NCI-H345 treated with DMSO at 0.1 percent for 48 hours (cell line): ENCODE results near the gene SLC48A1.

Experiments
- DNase-seq: peaks from one replicate; lab custom pipeline; 2025; ENCODE audit not compliant: unreplicated experiment; lab: John Stamatoyannopoulos, UW

The SLC48A1 gene

GRCh38 chr12:47757840-47758583 is 15.0 kb upstream of the SLC48A1 start:
- DNase-seq, result no peak

DNA sequence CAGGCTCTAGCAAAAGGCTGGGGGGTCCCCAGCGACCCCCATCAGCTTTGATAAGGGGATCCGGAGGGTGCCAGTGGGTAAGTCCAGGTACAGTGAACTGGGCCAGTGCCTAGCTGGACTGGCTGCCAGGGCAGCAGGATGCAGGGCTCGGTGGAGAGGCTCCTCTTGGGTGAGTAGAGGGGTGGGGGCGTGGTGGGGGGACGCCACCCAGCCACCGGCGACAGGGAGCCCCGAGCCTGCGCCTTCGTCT is 14.5 kb upstream of the SLC48A1 start:
- no peak for DNase-seq

DNA sequence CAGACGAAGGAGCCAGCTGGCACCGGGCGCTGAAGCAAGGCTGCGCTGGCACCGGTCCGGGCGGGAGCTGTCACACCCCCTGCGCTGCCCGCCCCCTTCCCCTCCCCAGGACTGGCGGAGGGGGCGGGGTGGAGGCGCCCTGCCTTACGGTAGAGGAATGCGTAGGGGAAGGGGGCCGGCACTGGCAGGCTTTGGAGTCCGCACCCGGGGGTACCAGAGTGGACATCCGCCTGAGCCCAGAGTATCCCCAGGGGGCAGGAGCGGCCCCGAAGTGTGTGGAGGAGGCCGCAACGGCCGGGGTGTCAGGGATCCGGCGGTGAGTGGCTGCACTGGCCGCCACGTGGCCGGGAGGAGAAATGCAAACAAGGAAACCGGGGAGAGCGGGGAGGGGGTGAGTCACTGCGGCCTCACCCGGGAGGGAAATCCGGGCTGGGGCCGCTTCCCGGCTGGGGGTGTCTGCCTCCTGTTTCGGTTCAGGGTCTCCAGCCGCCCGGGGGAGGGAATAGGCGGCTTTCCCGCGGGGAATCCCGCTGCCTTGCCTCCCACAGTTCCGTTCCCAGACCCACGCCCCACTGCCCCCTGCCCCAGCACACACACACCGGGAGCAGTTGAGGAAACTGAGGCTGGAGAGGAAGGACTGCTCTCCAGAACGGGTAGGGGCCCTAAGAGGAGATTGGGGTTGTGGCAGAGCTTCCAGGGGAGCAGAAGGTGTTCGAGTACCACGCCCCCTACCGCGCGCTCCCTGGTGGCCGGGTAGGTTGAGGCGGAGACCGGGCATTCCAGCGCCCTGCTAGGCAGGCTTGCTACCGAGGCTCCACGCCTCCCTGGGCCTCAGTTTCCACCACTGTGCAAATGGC is 14.0 kb upstream of the SLC48A1 start, which contains the start of gene RAPGEF3:
RAPGEF3 (minus strand) TSS at position 47 of the 857 bp plus-strand sequence. CDS start 324 bp downstream, outside the sequence.
- DNase-seq, result no peak

- DNase-seq, result no peak
These were observed 10.1 kb upstream of the SLC48A1 start for GRCh38 chr12:47762850-47763465.

DNA sequence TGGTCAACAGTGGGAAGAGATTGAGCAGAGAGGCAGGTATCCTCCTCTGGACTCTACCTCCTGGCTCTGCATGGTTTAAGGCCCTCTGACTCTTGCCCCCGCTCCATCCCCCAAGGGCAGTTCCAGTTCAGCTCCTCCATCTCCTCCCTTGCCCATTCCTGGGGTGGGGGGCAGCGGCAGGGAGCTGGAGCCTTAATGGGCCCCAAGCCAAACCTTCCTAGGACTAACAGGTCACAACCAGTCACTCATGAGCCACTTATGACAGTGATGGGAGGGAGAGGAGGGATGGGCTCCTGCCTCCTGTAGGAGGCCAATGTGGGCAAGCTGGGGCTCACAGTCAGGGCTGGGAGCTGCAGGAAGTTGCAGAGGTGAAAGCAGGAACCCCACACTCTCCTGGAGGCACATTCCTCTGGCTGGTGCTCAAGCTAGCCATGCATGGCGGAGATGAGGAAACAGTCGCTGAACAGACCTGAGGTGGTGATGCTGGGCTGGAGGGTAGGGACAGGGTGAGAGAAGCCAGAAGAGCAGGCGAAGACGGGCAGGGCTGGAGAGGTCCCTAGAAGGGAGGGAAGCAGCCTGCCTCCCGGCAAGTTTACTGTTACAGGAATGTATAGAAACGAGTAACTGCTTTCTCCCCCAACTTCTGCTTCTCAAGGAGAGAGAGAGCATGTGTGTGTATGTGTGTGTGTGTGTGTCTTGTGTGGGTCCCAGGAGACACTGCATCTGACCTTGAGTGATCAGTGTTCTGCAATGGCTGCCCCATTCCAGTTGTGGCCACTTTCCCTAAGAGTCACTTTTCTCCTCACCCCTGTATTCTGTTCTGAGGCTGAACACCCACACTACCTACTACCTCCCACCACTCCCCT is 9.3 kb upstream of the SLC48A1 start:
- DNase-seq, result no peak

DNA sequence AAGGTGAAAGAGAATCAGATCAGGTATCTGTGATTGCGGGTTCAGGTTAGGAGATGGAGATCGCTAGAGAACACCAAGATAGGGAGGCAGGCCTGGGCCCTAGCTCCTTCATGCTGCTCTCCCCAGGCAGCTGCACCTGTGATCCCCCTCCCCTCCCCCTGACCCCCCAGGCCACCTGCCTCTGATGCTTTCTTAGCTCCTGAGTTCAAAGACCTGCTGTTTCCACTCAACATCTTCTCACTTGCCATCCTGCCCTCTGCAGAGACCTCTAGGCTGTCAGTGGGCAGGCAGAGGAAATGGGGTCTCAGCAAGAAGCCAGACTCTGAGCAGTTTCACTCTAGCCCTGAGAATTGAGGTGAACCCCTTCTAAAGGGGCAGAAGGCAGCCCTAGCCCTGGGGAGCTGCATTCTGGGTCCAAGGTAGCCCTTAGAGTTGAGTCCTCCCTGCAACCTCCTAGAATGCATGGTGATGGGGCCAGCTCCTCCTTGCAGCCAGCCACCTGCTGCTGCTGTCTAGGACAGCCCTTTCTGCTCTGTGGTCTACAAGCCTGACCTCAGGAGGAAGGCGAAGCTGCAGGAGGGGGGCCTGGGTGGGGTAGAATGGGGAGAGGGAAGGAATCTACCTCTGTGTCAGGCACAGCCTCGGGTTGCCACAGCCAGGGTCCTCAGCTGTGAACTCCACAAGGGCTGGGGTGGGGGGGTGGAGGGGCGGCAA is 6.4 kb upstream of the SLC48A1 start:
- no peak for DNase-seq

DNA sequence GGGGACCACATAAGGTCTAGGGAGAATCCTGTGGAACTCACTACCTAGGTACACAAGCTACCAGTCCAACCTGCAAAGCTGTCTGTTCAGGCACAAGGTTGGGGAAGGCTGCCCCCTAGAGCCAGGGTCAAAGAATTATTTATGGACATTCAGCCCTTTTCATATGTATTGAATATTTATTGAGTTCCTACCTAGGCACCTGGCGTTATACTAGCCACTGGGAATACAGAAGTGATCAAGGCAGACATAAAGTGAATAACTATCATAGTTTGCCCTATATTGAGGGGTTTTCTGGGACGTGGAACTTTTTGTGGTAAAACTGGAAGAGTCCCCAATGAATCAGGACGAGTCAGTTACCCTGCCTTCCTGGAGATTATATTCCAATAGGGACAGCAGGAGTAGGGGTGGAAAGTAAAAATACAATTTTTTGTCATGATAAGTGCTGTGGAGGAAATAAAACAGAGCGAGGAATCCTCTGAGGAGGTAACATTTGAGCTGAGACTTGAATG is 5.8 kb upstream of the SLC48A1 start:
- peak; percentile 3 for DNase-seq

GRCh38 chr12:47768323-47768811 is 4.7 kb upstream of the SLC48A1 start:
- DNase-seq, result no peak

DNA sequence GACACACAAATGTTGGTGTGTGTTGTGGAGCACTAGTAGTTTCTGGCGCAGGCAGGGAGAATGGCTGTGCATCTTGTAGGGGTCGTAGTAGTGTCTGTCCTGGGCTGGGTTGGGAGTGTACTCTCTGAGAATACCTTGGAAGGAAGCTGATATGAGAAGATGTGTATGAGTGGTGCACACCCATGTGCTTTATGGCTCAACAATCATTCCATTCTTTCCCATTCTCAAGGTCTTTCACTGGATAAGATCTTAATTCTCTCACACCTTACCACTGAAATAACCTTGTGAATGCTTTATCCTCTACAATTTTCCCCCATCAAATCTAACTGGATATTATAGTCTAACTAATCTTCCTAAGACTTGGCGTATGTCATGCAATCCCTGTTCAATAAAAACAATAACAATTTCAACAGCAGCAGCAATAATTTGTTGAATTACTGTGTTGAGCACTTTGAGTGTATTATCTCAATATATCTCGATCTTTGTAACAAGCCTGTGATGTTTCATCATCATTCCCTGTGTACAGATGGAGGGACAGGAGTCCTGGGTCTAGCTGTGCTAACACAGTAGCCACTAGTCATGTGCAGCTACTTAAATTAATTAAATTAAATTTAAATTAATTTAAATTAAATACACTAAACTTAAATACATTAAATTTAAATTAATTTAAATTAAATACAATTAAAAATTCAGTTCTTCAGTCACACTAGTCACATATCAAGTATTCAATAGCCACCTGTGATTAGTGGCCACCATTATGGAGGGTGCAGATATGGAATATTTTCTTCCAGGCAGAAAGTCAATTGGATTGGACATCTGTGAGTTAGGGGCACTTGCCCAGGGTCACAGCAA is 3.6 kb upstream of the SLC48A1 start:
- DNase-seq, result no peak

DNA sequence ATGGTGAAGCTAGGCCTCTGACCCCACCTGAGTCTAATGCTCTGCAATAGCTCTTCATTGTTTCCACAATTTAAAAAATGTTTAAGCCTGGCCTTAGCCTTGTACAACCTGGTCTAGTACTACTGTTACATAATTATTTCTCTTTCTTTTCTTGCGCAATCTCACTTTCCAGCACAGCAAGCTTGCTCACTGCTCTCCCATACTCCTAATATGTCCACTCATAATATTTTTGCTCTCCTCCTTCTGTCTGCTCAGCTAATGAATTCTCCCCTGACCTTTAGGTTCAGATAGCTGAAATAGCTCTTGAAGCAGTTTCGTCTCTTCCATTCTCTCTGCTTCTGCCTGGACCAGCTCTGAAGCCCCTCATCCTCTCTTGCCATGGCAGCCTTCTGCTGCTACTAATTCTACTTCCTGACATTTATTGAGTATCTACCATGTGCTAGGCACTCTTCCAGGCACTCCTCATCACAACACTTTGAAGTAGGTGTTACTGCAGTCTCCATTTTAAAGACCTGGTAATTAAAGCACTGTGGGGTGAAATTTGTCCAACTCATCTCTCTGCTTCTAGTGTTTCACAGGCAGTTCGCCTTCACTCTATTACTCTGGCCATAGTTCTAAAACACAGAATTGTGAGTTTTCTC is 2.8 kb upstream of the SLC48A1 start:
- no peak for DNase-seq

DNA sequence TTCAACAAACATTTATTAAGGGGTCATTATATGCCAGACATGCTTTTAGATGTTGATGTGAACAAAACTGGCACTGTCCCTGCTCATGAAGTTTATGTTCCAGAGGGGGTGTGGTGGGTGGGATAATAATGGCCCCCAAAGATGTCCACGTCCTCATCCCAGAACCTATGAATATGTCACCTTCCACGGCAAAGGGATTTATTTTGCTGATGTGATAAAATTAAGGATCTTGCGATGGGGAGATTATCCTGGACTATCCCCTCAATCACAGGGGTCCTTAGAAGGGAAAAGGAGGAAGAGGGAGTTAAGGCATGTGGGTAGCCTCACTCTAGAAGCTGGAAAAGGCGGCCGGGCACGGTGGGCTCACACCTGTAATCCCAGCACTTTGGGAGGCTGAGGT is 1.7 kb upstream of the SLC48A1 start:
- no peak for DNase-seq

GRCh38 chr12:47772094-47772660 is 861 bp upstream of the SLC48A1 start:
- no peak for DNase-seq

DNA sequence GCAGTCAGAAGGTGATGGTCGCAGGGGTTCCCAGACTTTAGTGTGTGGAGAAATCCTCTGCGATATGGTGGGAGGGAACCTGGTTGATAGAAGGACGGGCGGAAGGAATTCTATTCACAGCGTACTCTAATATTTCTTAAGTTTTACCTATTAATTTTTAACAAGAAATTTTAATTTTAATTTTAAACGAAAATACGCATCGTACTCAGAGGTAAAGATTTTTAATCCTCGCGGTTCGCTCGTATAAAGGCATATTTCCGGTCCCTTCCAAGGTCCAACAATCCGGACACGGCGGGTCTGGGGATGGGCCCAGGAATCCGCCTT is 338 bp upstream of the SLC48A1 start:
- no peak for DNase-seq

GRCh38 chr12:47773858-47774580 is 981 bp downstream of the SLC48A1 start:
- no peak for DNase-seq

DNA sequence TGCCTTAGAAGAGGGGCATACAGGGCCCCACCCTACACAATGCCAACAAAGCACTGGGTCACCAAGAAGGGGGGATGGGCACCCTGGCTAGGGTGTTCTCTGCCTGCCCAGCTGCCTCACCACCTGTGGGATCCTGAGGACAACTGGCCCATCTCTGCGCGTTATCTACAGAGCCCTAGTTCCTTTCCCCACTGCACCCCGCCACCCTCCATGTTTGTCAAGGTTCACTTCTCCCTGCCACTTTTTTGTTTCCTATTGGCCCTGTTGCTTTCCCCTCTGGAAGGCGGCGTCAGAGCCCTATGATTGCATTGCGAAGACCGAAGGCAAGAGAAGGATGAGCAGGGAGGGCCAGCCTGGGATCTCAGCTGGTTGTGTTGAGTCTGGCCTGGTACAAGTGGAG is 1.6 kb downstream of the SLC48A1 start:
- no peak for DNase-seq

DNA sequence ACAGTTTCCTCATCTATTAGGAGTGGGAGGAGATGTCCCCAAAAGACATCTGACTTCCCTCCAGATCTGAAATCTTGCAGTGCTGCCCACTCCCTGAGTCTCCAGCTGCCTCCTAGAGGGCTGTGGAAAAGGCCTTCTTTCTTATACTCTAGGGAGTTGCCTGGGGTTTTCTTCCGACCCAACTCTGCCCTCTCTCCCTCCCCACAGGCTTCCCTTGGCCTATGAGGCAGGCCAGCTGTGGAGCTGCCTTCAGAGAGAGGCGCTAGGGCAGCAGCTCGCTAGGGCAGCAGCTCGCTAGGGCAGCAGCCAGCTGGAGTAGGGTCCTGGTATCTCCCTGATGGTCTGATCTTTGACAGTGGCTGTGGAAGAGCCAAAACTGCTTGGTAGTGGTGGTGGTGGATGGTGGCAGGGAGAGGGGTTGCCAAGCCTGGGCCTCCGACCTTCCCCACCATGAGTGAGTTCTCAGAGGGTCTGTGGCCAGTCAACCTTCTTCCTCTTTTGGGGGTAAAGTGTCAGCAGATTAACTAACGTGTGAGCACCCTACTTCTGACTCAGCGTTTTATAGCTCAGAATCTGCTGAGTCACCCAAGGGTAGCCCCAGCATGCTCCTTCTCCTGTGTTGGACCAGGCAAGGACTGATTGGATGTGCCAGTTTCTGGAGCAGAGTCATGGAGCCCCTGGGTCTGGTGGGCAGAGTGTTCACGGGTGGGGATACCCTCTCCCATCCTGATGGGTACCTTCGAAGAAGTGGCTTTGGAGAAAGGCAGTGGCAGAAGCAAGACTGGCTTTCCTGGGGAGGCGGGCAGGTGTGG is 2.3 kb downstream of the SLC48A1 start:
- DNase-seq, result no peak
